Measurements from ENCODE around the gene MSN.

DNA sequence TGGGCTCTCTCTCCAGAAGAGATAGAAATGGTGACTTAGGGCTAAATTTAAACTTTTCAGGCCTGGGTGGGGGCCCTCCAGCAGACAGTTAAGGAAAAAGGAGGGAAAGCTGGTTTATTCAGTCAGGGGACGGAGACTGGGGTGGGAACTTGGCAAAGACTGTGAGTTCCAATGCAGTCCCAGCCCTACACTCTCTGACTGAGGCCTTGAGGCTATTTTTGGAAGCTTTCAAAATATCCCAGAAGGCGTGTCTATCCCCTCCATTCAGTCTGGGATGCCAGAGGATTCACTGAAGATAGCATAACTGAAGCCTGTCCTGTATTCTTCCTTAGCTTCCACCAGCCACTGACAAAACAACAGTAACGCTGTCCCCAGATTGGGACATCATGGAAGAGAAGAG is 32.1 kb upstream of the MSN start:
- TF ChIP-seq YY1 (IDR thresholded peaks at IDR 0.05; ENCODE audit: insufficient read depth, insufficient read length) (no peak), SUZ12 (IDR thresholded peaks at IDR 0.05; ENCODE audit: extremely low read depth, insufficient read depth, insufficient read length) (no peak), ZNF274 (IDR thresholded peaks at IDR 0.05; ENCODE audit: low read depth, low read length) (no peak)
